HEK293 (cell line): ENCODE results near the gene KIAA1210.

Experiments used
- CTCF ChIA-PET: fragments of 350-600 bp; formaldehyde crosslinking; extraction: SDS; loops from one replicate; lab custom pipeline; 2021; ENCODE audit warnings: antibody characterized with exemption; lab: Yijun Ruan, JAX
- POLR2A ChIA-PET: fragments of 300-600 bp; formaldehyde crosslinking; extraction: SDS; loops from one replicate; lab custom pipeline; 2020; ENCODE audit warnings: antibody characterized with exemption, inconsistent platforms; lab: Yijun Ruan, JAX
- H3K27ac ChIP-seq: fragments of 200-500 bp; sonication (Bioruptor generic); 2 replicates; pipeline ENCODE4 v1.5.1; 2014; ENCODE audit warnings: low read depth, low read length, control low read depth, inconsistent platforms; ENCODE audit errors: extremely low read depth
- H3K36me3 ChIP-seq, 2 experiments: fragments of 200-500 bp in 1 of 2; sonication (Bioruptor generic) in 1 of 2; 1 replicate in 1 of 2; 2 replicates in 1 of 2; pipeline ENCODE4 v1.5.1; 2014 to 2017; ENCODE audit warnings: inconsistent platforms in 2 of 2, low read length in 2 of 2; ENCODE audit not compliant: control insufficient read depth in 2 of 2, insufficient read depth in 1 of 2
- H3K4me1 ChIP-seq: fragments of 200-500 bp; sonication (Bioruptor generic); 2 replicates; pipeline ENCODE4 v1.5.1; 2014; ENCODE audit warnings: mild to moderate bottlenecking, low read length, inconsistent platforms; ENCODE audit not compliant: control insufficient read depth, insufficient read depth
- H3K4me3 ChIP-seq: 2 replicates; pipeline ENCODE4 v1.5.1; 2011; ENCODE audit warnings: low read depth, mild to moderate bottlenecking, control low read depth, low read length, moderate library complexity
- H3K9me3 ChIP-seq: fragments of 200-500 bp; sonication (Bioruptor generic); 2 replicates; pipeline ENCODE4 v1.5.1; 2014; ENCODE audit warnings: low read depth, low read length, inconsistent platforms; ENCODE audit not compliant: control insufficient read depth, insufficient read depth
- GLIS1 ChIP-seq: fragments of 450-650 bp; formaldehyde crosslinking; IDR thresholded peaks from 2 replicates; pipeline ENCODE4 v1.5.1; 2016; ENCODE audit warnings: missing biosample characterization, missing genetic modification characterization
- PRDM1 ChIP-seq: fragments of 450-650 bp; formaldehyde crosslinking; IDR thresholded peaks from 2 replicates; pipeline ENCODE4; 2016; ENCODE audit warnings: missing biosample characterization, missing genetic modification characterization
- YY1 ChIP-seq: fragments of 450-650 bp; formaldehyde crosslinking; IDR thresholded peaks from 2 replicates; pipeline ENCODE4 v1.5.1; 2018; ENCODE audit warnings: missing biosample characterization, missing genetic modification characterization
- ZBTB7A ChIP-seq: fragments of 450-650 bp; formaldehyde crosslinking; IDR thresholded peaks from 2 replicates; pipeline ENCODE4 v1.5.1; 2016; ENCODE audit warnings: low read depth, missing biosample characterization, missing genetic modification characterization
- ZNF133 ChIP-seq: fragments of 450-650 bp; formaldehyde crosslinking; IDR thresholded peaks from 2 replicates; pipeline ENCODE4 v1.5.1; 2016; ENCODE audit warnings: missing biosample characterization, missing genetic modification characterization
- ZNF155 ChIP-seq: fragments of 450-650 bp; formaldehyde crosslinking; IDR thresholded peaks from 2 replicates; pipeline ENCODE4 v1.5.1; 2016; ENCODE audit warnings: missing biosample characterization, missing genetic modification characterization
- ZNF169 ChIP-seq: fragments of 450-650 bp; formaldehyde crosslinking; IDR thresholded peaks from 2 replicates; pipeline ENCODE4 v1.5.1; 2016; ENCODE audit warnings: missing biosample characterization, missing genetic modification characterization
- ZNF302 ChIP-seq: fragments of 450-650 bp; formaldehyde crosslinking; IDR thresholded peaks from 2 replicates; pipeline ENCODE4 v1.5.1; 2016; ENCODE audit warnings: missing biosample characterization, missing genetic modification characterization, low read depth
- ZNF404 ChIP-seq: fragments of 450-650 bp; formaldehyde crosslinking; IDR thresholded peaks from 2 replicates; pipeline ENCODE4 v1.5.1; 2017; ENCODE audit warnings: missing biosample characterization, missing genetic modification characterization
- ZNF501 ChIP-seq: fragments of 450-650 bp; formaldehyde crosslinking; IDR thresholded peaks from 2 replicates; pipeline ENCODE4 v1.5.1; 2016; ENCODE audit warnings: missing biosample characterization, missing genetic modification characterization
- ZNF549 ChIP-seq: fragments of 450-650 bp; IDR thresholded peaks from 2 replicates; pipeline ENCODE4 v1.5.1; 2018; ENCODE audit warnings: missing biosample characterization, missing genetic modification characterization, mild to moderate bottlenecking, inconsistent platforms, moderate library complexity
- ZNF610 ChIP-seq: fragments of 450-650 bp; formaldehyde crosslinking; IDR thresholded peaks from 2 replicates; pipeline ENCODE4 v1.5.1; 2016; ENCODE audit warnings: missing biosample characterization, missing genetic modification characterization, borderline replicate concordance
- ZNF654 ChIP-seq: fragments of 450-650 bp; formaldehyde crosslinking; IDR thresholded peaks from 2 replicates; pipeline ENCODE4 v1.5.1; 2016; ENCODE audit warnings: low read depth, missing biosample characterization, missing genetic modification characterization
- ZNF664 ChIP-seq: fragments of 450-650 bp; formaldehyde crosslinking; IDR thresholded peaks from 2 replicates; pipeline ENCODE4 v1.5.1; 2016; ENCODE audit warnings: missing biosample characterization, missing genetic modification characterization
- ZNF777 ChIP-seq: fragments of 450-650 bp; formaldehyde crosslinking; IDR thresholded peaks from 2 replicates; pipeline ENCODE4 v1.5.1; 2017; ENCODE audit warnings: missing biosample characterization, missing genetic modification characterization, borderline replicate concordance
- ZNF830 ChIP-seq: fragments of 450-650 bp; IDR thresholded peaks from 2 replicates; pipeline ENCODE4 v1.5.0; 2018; ENCODE audit warnings: missing biosample characterization, missing genetic modification characterization, low read depth, mild to moderate bottlenecking, moderate library complexity
- TF ChIP-seq, protein P1 (sequence below): fragments of 450-650 bp; formaldehyde crosslinking; IDR thresholded peaks from 2 replicates; pipeline ENCODE4 v1.5.1; 2016; ENCODE audit warnings: missing biosample characterization, missing genetic modification characterization, borderline replicate concordance
- TF ChIP-seq, protein P2 (sequence below): fragments of 450-650 bp; formaldehyde crosslinking; IDR thresholded peaks from 2 replicates; pipeline ENCODE4 v1.5.1; 2016; ENCODE audit warnings: missing biosample characterization, missing genetic modification characterization
- TF ChIP-seq, protein P3 (sequence below): fragments of 450-650 bp; formaldehyde crosslinking; IDR thresholded peaks from 2 replicates; pipeline ENCODE4 v1.5.1; 2016; ENCODE audit warnings: missing biosample characterization, missing genetic modification characterization

The KIAA1210 gene

DNA sequence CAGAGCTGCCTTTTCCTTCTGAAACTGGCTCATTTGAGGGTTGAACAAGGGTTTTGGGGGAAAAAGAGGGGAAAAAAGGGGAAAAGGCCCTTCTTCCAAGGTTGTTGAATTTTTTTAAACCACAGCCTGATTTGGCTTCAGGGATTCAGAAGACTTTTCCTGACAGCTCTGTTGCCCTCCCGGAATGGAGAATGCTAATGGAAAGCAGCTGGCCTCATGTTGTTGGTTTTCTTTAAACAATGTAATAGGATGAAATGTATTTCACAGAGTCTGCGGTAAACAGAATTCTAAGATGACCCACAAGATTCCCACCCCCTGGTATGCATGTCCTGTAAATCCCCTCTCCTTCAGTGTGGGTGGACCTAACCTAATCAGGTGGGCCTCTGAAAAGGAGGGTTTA lies 3.3 kb upstream of the KIAA1210 start (continued):
- TF ChIP-seq, protein P1, sequence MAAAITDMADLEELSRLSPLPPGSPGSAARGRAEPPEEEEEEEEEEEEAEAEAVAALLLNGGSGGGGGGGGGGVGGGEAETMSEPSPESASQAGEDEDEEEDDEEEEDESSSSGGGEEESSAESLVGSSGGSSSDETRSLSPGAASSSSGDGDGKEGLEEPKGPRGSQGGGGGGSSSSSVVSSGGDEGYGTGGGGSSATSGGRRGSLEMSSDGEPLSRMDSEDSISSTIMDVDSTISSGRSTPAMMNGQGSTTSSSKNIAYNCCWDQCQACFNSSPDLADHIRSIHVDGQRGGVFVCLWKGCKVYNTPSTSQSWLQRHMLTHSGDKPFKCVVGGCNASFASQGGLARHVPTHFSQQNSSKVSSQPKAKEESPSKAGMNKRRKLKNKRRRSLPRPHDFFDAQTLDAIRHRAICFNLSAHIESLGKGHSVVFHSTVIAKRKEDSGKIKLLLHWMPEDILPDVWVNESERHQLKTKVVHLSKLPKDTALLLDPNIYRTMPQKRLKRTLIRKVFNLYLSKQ (tag by site-specific recombination) = no peak
- TF ChIP-seq, protein P2, sequence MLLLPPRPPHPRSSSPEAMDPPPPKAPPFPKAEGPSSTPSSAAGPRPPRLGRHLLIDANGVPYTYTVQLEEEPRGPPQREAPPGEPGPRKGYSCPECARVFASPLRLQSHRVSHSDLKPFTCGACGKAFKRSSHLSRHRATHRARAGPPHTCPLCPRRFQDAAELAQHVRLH (tag by site-specific recombination) = no peak

DNA sequence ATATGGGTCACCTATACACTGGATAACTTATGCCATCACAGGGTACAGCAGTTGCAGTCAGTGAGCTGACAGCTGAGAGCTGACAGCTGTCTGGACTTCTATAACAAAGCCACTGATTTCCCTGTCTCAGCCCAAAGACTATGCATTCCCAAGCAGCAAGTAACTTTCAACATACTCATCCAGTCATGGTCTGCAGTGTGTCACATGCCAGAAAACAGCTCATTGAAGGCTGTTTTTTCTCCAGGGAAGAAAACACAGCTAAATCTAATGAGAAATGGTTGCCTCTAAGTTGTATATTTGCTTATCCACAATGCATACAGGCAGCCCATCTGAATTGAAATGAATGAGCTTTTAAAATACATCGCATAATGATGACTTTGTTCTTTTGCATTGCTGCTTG lies 6.3 kb downstream of the KIAA1210 start:
- Histone ChIP-seq H3K9me3 (no peaks in the 10 kb centered on the region), H3K4me1 (no peaks in the 10 kb centered on the region), H3K36me3 (no peaks in the 10 kb centered on the region; a peak in 1 of 3 replicates), H3K27ac (no peak overlapping the region), H3K4me3 (no peak overlapping the region)
- ChIA-PET CTCF (interaction anchor here (0.6 to 4.4 kb wide), 5 partner anchors 19 to 468 kb away, joined by 3 to 38 read pairs (median 4); no protein-coding TSS in a partner anchor), POLR2A (interaction anchor here (0.7 kb wide), 1 partner anchor 145 kb away, joined by 6 read pairs; no protein-coding TSS in a partner anchor)
- TF ChIP-seq, protein P1 (tag by site-specific recombination) = no peak
- TF ChIP-seq ZNF302 (tag by site-specific recombination) (no peak), ZNF404 (tag by site-specific recombination) (no peak), ZNF501 (tag by site-specific recombination) (no peak), ZNF610 (tag by site-specific recombination) (no peak), ZNF830 (tag by site-specific recombination) (no peak), ZNF155 (tag by site-specific recombination) (no peak), YY1 (tag by site-specific recombination) (no peak), GLIS1 (no peak), ZNF777 (tag by site-specific recombination) (no peak), ZNF549 (tag by site-specific recombination) (no peak)

DNA sequence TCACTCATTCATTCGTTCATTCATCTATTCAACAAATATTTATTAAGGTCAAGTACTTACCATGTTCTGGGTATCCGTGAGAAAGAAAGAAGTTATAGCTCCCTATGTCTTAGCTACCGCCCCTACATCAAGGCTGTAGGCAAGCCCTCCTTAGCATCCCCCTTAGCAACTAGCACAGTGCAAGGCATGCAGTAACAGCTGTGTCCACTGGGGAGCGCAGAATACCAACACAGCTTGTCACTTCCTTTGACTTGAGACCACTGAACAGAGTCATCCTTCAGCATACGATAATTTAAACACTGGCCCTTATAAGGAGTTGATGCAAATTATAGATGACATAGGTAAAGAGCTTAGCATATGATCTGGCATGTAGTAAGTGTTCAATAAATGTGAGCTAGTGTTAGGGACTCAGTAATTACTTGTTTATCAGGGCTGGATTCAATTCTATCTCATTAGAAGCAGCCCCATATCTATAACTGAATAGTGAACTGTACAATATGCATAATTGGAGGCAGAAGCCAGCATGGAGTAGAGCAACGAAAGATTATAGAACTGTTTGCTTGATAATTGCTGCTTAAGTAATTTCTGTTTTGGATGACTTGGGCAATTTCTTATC lies 8.7 kb downstream of the KIAA1210 start:
- H3K4me3 ChIP-seq = no peak overlapping the region
- H3K9me3 ChIP-seq = no peaks in the 10 kb centered on the region
- no peaks in the 10 kb centered on the region for H3K4me1 ChIP-seq
- POLR2A ChIA-PET = interaction anchor here (0.6 kb wide), 1 partner anchor 350 kb away, joined by 3 read pairs; no protein-coding TSS in a partner anchor
- CTCF ChIA-PET = interaction anchor here (0.6 to 4.4 kb wide), 40 partner anchors 8 to 393 kb away, joined by 3 to 38 read pairs (median 5); partner anchors contain the start of gene KIAA1210
- H3K36me3 ChIP-seq = no peaks in the 10 kb centered on the region; a peak in 1 of 3 replicates
- H3K27ac ChIP-seq = no peak overlapping the region
- TF ChIP-seq ZBTB7A (no peak), PRDM1 (no peak), ZNF654 (tag by site-specific recombination) (peak; percentile 61), ZNF664 (tag by site-specific recombination) (peak; percentile 68; the same call in 1 of the 2 replicates), ZNF133 (peak; percentile 31; the same call in 1 of the 2 replicates), ZNF169 (tag by site-specific recombination) (no peak)
- TF ChIP-seq, protein P3, sequence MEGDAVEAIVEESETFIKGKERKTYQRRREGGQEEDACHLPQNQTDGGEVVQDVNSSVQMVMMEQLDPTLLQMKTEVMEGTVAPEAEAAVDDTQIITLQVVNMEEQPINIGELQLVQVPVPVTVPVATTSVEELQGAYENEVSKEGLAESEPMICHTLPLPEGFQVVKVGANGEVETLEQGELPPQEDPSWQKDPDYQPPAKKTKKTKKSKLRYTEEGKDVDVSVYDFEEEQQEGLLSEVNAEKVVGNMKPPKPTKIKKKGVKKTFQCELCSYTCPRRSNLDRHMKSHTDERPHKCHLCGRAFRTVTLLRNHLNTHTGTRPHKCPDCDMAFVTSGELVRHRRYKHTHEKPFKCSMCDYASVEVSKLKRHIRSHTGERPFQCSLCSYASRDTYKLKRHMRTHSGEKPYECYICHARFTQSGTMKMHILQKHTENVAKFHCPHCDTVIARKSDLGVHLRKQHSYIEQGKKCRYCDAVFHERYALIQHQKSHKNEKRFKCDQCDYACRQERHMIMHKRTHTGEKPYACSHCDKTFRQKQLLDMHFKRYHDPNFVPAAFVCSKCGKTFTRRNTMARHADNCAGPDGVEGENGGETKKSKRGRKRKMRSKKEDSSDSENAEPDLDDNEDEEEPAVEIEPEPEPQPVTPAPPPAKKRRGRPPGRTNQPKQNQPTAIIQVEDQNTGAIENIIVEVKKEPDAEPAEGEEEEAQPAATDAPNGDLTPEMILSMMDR (tag by site-specific recombination) = peak; percentile 66; the same call in 1 of the 2 replicates
